ENCODE measurements around the gene DDX3X. TPM values are rescaled to one million over a fixed set of nuclear protein-coding genes. Genes with fewer than 3 reads are reported as not detected.
"Not testable (repeated sequence)": the region's sequence is repeated elsewhere in the genome, so short reads cannot be mapped to it uniquely, and the experiment has no call there.

Gene DDX3X
- polyA plus RNA-seq, 12 donors: 98.8 to 208 (median 155) TPM

GRCh38 chrX:41409006-41409405 is 75.0 kb downstream of the DDX3X start:
- DNase-seq: no peak

GRCh38 chrX:41411222-41411621 is 77.3 kb downstream of the DDX3X start:
- DNase-seq: not testable (repeated sequence)

GRCh38 chrX:41412261-41413081 is 78.5 kb downstream of the DDX3X start:
- DNase-seq: no peak

Other genes starting within 250 kb of the DDX3X start
- gene USP9X, start 248.7 kb upstream of the DDX3X start, polyA plus RNA-seq (ENCODE audit: insufficient read length in 12 of 12): 10 to 100 TPM in 11 of 12 donors, not detected in 1; 38.8 to 61.9 (median 53.1) TPM
- gene NYX, start 113.2 kb downstream of the DDX3X start, polyA plus RNA-seq (ENCODE audit: insufficient read length in 12 of 12): not detected